ENCODE data around the gene C3orf18.

DNA sequence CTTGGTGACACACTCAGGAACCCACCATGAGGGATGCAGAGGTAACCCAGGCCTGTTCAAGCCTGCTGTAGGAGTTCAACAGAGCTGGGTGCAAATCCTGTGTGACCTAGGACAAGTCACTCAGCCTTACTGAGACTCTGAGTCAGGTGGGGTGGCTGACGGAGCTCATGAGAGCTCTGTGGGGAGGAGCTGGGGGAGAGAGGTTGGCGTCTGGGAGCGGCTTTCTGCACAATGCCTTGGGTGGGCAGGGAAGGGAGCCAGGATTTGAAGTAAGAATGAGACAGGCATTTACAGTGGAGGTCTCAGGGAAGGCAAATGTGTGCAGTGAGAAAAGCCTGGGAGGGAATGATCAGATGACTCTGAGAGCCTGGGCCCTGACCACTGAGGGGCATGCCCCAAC lies 18.3 kb downstream of the C3orf18 start:
- TF ChIP-seq, protein P1, sequence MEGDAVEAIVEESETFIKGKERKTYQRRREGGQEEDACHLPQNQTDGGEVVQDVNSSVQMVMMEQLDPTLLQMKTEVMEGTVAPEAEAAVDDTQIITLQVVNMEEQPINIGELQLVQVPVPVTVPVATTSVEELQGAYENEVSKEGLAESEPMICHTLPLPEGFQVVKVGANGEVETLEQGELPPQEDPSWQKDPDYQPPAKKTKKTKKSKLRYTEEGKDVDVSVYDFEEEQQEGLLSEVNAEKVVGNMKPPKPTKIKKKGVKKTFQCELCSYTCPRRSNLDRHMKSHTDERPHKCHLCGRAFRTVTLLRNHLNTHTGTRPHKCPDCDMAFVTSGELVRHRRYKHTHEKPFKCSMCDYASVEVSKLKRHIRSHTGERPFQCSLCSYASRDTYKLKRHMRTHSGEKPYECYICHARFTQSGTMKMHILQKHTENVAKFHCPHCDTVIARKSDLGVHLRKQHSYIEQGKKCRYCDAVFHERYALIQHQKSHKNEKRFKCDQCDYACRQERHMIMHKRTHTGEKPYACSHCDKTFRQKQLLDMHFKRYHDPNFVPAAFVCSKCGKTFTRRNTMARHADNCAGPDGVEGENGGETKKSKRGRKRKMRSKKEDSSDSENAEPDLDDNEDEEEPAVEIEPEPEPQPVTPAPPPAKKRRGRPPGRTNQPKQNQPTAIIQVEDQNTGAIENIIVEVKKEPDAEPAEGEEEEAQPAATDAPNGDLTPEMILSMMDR (IDR thresholded peaks at IDR 0.05), result no peak
- no peak for TF ChIP-seq POLR2A (IDR thresholded peaks at IDR 0.05)

Measured in testis (tissue), 2 donors.